PFSK-1 (cell line): ENCODE measurements around the gene PSME2.

Experiments used
- FOXP2 ChIP-seq: optimal IDR thresholded peaks from 2 replicates; pipeline ENCODE3; 2011; ENCODE audit warnings: borderline replicate concordance, control low read depth, inconsistent platforms; ENCODE audit not compliant: insufficient read depth; ENCODE audit errors: extremely low read length, extremely low read depth
- POLR2AphosphoS5 ChIP-seq: IDR thresholded peaks from 2 replicates; pipeline ENCODE4 v1.6.1; 2012; ENCODE audit warnings: low read depth, mild to moderate bottlenecking, control low read depth, low read length, moderate library complexity
- REST ChIP-seq, 2 experiments: IDR thresholded peaks; 2 replicates each; pipeline versions ENCODE4 v1.6.1 to v1.8.0; 2011 to 2012; ENCODE audit warnings: low read depth in 2 of 2, low read length in 2 of 2, control low read depth in 1 of 2, inconsistent platforms in 1 of 2, mild to moderate bottlenecking in 1 of 2, moderate library complexity in 1 of 2; ENCODE audit not compliant: insufficient read depth in 1 of 2
- SIN3A ChIP-seq: IDR thresholded peaks from 2 replicates; pipeline ENCODE4 v1.6.1; 2012; ENCODE audit warnings: mild to moderate bottlenecking, low read length, moderate library complexity, borderline replicate concordance; ENCODE audit not compliant: insufficient read depth
- TAF1 ChIP-seq: IDR thresholded peaks from 2 replicates; pipeline ENCODE4 v1.6.1; 2012; ENCODE audit warnings: low read length, control low read depth, borderline replicate concordance; ENCODE audit not compliant: insufficient read depth

Gene PSME2

GRCh38 chr14:24137529-24138395 lies 8.6 kb downstream of the PSME2 start:
- TF ChIP-seq SIN3A (no peak), FOXP2 (no peak), REST (IDR thresholded peaks at IDR 0.05; ENCODE audit: insufficient read depth in 1 of 2, low read depth in 2 of 2, low read length in 2 of 2) (no peak), POLR2AphosphoS5 (no peak), TAF1 (no peak)

GRCh38 chr14:24136684-24137528 lies 9.5 kb downstream of the PSME2 start:
- TF ChIP-seq POLR2AphosphoS5 (no peak), REST (IDR thresholded peaks at IDR 0.05; ENCODE audit: insufficient read depth in 1 of 2, low read depth in 2 of 2, low read length in 2 of 2) (no peak), FOXP2 (no peak), TAF1 (no peak), SIN3A (no peak)

- peak; percentile 59 for TF ChIP-seq POLR2AphosphoS5
- TF ChIP-seq FOXP2, result no peak
These were observed 10.4 kb downstream of the PSME2 start, which contains the start of gene PSME1 for GRCh38 chr14:24135834-24136683. TSS of gene PSME1 (plus strand) at chr14:24136194. CDS start at chr14:24136263, 69 bp downstream.

- TF ChIP-seq FOXP2, result no peak
- TF ChIP-seq SIN3A, result no peak
- TF ChIP-seq REST (IDR thresholded peaks at IDR 0.05; ENCODE audit: insufficient read depth in 1 of 2, low read depth in 2 of 2, low read length in 2 of 2), result no peak
These were observed 10.9 kb downstream of the PSME2 start for GRCh38 chr14:24135584-24135833.

GRCh38 chr14:24133735-24134134 lies 12.7 kb downstream of the PSME2 start:
- TF ChIP-seq TAF1 (no peak), POLR2AphosphoS5 (no peak), SIN3A (no peak), REST (IDR thresholded peaks at IDR 0.05; ENCODE audit: insufficient read depth in 1 of 2, low read depth in 2 of 2, low read length in 2 of 2) (no peak), FOXP2 (no peak)
